Heart left ventricle (tissue), 16 donors: ENCODE results near the gene NUP42. TPM values are rescaled to one million over a fixed set of nuclear protein-coding genes. Genes with fewer than 3 reads are reported as not detected.
A peak's percentile ranks its signal among the peaks of the same experiment; 100 is the strongest.

ENCODE experiments used
- ATAC-seq, 4 donors: fragments of 200-7000 bp; cut with Tn5 transposase; one replicate each; pipeline ENCODE4 v1.9.1; 2020 to 2022; ENCODE audit warnings: moderate library complexity in 4 of 4, mild to moderate bottlenecking in 3 of 4, moderate number of reproducible peaks in 1 of 4
- DNase-seq, 5 donors: peaks; one replicate each; pipeline ENCODE4 v3.0.0-alpha.2; 2020
- H3K27ac ChIP-seq, 12 donors: fragments of 200-600 bp; sonication (generic) in 4 of 12; one replicate each; pipeline versions ENCODE4 v1.5.0 to v1.8.0; 2016 to 2022; ENCODE audit warnings: mild to moderate bottlenecking in 2 of 12
- H3K27me3 ChIP-seq, 9 donors: fragments of 200-600 bp; sonication (generic) in 2 of 9; one replicate each; pipeline versions ENCODE4 v1.5.1 to v1.8.0; 2016 to 2022; ENCODE audit warnings: mild to moderate bottlenecking in 3 of 9
- H3K36me3 ChIP-seq, 9 donors: fragments of 200-600 bp; sonication (generic) in 2 of 9; one replicate each; pipeline versions ENCODE4 v1.5.0 to v1.8.0; 2018 to 2022; ENCODE audit warnings: mild to moderate bottlenecking in 2 of 9
- H3K4me1 ChIP-seq, 12 donors: fragments of 200-600 bp; sonication (generic) in 4 of 12; one replicate each; pipeline versions ENCODE4 v1.5.0 to v1.8.0; 2016 to 2022; ENCODE audit warnings: mild to moderate bottlenecking in 3 of 12
- H3K4me3 ChIP-seq, 12 donors: fragments of 200-600 bp; sonication (generic) in 4 of 12; one replicate each; pipeline versions ENCODE4 v1.5.0 to v1.8.0; 2017 to 2022; ENCODE audit warnings: mild to moderate bottlenecking in 9 of 12, moderate library complexity in 4 of 12
- H3K9me3 ChIP-seq, 12 donors: fragments of 200-600 bp; sonication (generic) in 4 of 12; one replicate each; pipeline versions ENCODE4 v1.5.0 to v1.8.0; 2016 to 2022; ENCODE audit warnings: mild to moderate bottlenecking in 1 of 12
- CTCF ChIP-seq, 12 donors: fragments of 200-600 bp; sonication (generic) in 4 of 12; IDR thresholded peaks; one replicate each; pipeline versions ENCODE4 v1.5.0 to v1.8.0; 2018 to 2022; ENCODE audit warnings: antibody characterized with exemption in 12 of 12, mild to moderate bottlenecking in 5 of 12
- POLR2A ChIP-seq, 2 donors: fragments of 450-650 bp; IDR thresholded peaks; one replicate each; pipeline ENCODE4 v1.6.1; 2017; ENCODE audit warnings: antibody characterized with exemption in 2 of 2, mild to moderate bottlenecking in 2 of 2, moderate library complexity in 2 of 2
- WGBS, 4 donors: extraction: QIAGEN DNeasy Blood & Tissue Kit in 2 of 4; methylation state at CpG; one replicate each; pipeline versions ENCODE4 v1.1.5 to v1.1.7; 2013 to 2018; 5-methylcytosine and 5-hydroxymethylcytosine counted together
- intact Hi-C, 10 donors: fragments of 100-400 bp; cut with DNase I; formaldehyde crosslinking; loops; one replicate each; pipeline versions ENCODE4 v1.11.1 to v1.14.2; 2022
- polyA plus RNA-seq, 2 donors: library from polyadenylated mRNA; stranded (reverse); fragments of 200-250 nt; gene quantifications; one replicate each; pipeline ENCODE4 v1.2.3, GENCODE V29; 2013
- total RNA-seq, 9 donors: library from RNA; depleted of rRNA in 2 of 9; stranded (reverse); fragments of >200 nt in 2 of 9; fragmentation: NEBNext Ultra II Directional in 3 of 9; extraction: Animal tissue kit (Norgen Biotek cat#: 25700) in 3 of 9; gene quantifications; one replicate each; pipeline versions ENCODE4 v1.1.0 to v1.2.4, GENCODE V29; 2016 to 2023
- donor health status: ischemic (EF 13 %, LVEDD 7.1; RV severe dilation, severe dysfunction).
- donor health status: healthy with polysubstance abuse.
- donor health status: DM: no; HTN: yes; CAD: no.
- donor health status: DM: no; HTN: no; CAD: no.
- donor health status: ischemic (EF 25% LVEDD 6.9; RV normal size, moderate dysfunction).
- donor health status: ischemic (EF 25% LVEDD 5.7; RV mildly dilated, moderate dysfunction).
- donor health status: healthy.
- donor health status: DM: yes; HTN: yes; CAD: no.
- donor health status: ischemic (EF 35%, LVEDD 5.7; RV mildly dilated, moderate dysfunction).
- donor health status: nonischemic (EF 11% LVEDD 7.7; RV severe dilation, severe dysfunction).
- donor health status: DM: yes; HTN: yes; CAD: no.
- donor health status: PGD.
- donor health status: ischemic (EF 29% LVEDD 5.4; RV normal size, mild dysfunction).
- donor health status: nonischemic (EF 23%, LVEDD 6.1; RV moderate dilation, normal function).

NUP42 gene
- total and polyA plus RNA-seq, 11 donors = 12.7 to 26.1 (median 19.3) TPM

- ATAC-seq (peak in 1 of 4 donors; percentile 18), DNase-seq (no peak)
- H3K4me1 ChIP-seq = peaks cover 0 to 25% (median 4%) of the 10 kb centered on the region in 12 donors
- 46 to 59% (median 49%) methylated on average over 3 of the region's 3 CpGs for WGBS, 4 donors
- H3K27me3 ChIP-seq = peaks cover 0 to 4% (median 0%) of the 10 kb centered on the region in 9 donors
- intact Hi-C loops = loop anchor here in 4 of 10 donors (5.0 to 10.0 kb wide), 3 partner anchors 35 to 138 kb away; partner anchors contain the start of gene KLHL7 (in 3 of the 4)
- H3K4me3 ChIP-seq = no peak overlapping the region
- TF ChIP-seq POLR2A (IDR thresholded peaks at IDR 0.05) (no peak), CTCF (IDR thresholded peaks at IDR 0.05) (no peak)
- H3K9me3 ChIP-seq = no peaks in the 10 kb centered on the region
- no peaks in the 10 kb centered on the region for H3K36me3 ChIP-seq
- H3K27ac ChIP-seq = peak overlapping the region in 8 of 12 donors; percentile 15 to 75 (median 56)
Measured at GRCh38 chr7:23242321-23242720, 60.5 kb downstream of the NUP42 start.

GRCh38 chr7:23242935-23243334 lies 61.1 kb downstream of the NUP42 start:
- H3K27me3 ChIP-seq = peaks cover 0 to 4% (median 0%) of the 10 kb centered on the region in 9 donors
- intact Hi-C loops = loop anchor here in 4 of 10 donors (5.0 to 10.0 kb wide), 3 partner anchors 36 to 138 kb away; partner anchors contain the start of gene KLHL7 (in 3 of the 4)
- no peak for DNase-seq
- no peak for ATAC-seq
- 53 to 59% (median 57%) methylated on average over 4 of the region's 4 CpGs for WGBS, 4 donors
- peak overlapping the region in 11 of 12 donors; percentile 15 to 75 (median 49) for H3K27ac ChIP-seq
- peaks cover 0 to 25% (median 6%) of the 10 kb centered on the region in 12 donors for H3K4me1 ChIP-seq
- no peaks in the 10 kb centered on the region for H3K9me3 ChIP-seq
- H3K4me3 ChIP-seq = no peak overlapping the region
- TF ChIP-seq POLR2A (IDR thresholded peaks at IDR 0.05) = no peak
- no peak for TF ChIP-seq CTCF (IDR thresholded peaks at IDR 0.05)
- H3K36me3 ChIP-seq = no peaks in the 10 kb centered on the region

GRCh38 chr7:23246555-23246954 lies 64.7 kb downstream of the NUP42 start, which contains the start of gene GPNMB:
GPNMB (plus strand) TSS chr7:23246775; CDS start chr7:23246858, 83 bp downstream.
- intact Hi-C loops = loop anchor here in 9 of 10 donors (2.0 to 10.0 kb wide), 8 partner anchors 39 to 144 kb away; partner anchors contain the start of genes KLHL7 (in 3 of the 9) and NUP42 (in 2 of the 9)
- DNase-seq (peak in 4 of 5 donors; percentile 21 to 57 (median 28)), ATAC-seq (peak; percentile 52 to 66 (median 58))
- H3K27me3 ChIP-seq = peaks cover 0 to 4% (median 0%) of the 10 kb centered on the region in 9 donors
- 28 to 39% (median 34%) methylated on average over 7 of the region's 7 CpGs for WGBS, 4 donors
- H3K27ac ChIP-seq = peak within 1 kb of the TSS; percentile 16 to 90 (median 82)
- H3K9me3 ChIP-seq = peaks cover 0 to 8% (median 0%) of the 10 kb centered on the region in 12 donors
- peaks cover 0 to 10% (median 0%) of the 10 kb centered on the region in 9 donors for H3K36me3 ChIP-seq
- TF ChIP-seq POLR2A (IDR thresholded peaks at IDR 0.05) (no peak), CTCF (IDR thresholded peaks at IDR 0.05) (no peak)
- H3K4me3 ChIP-seq = peak within 1 kb of the TSS; percentile 11 to 72 (median 58)
- peaks cover 0 to 35% (median 16%) of the 10 kb centered on the region in 12 donors for H3K4me1 ChIP-seq

- H3K27ac ChIP-seq = peak overlapping the region; percentile 16 to 90 (median 82)
- intact Hi-C loops = loop anchor here in 9 of 10 donors (2.0 to 10.0 kb wide), 8 partner anchors 40 to 145 kb away; partner anchors contain the start of genes KLHL7 (in 3 of the 9) and NUP42 (in 2 of the 9)
- peaks cover 0 to 12% (median 0%) of the 10 kb centered on the region in 12 donors for H3K9me3 ChIP-seq
- no peak for DNase-seq
- peak; percentile 6 to 50 (median 49) for ATAC-seq
- H3K4me1 ChIP-seq = peaks cover 0 to 35% (median 16%) of the 10 kb centered on the region in 12 donors
- no peak for TF ChIP-seq CTCF (IDR thresholded peaks at IDR 0.05)
- no peak for TF ChIP-seq POLR2A (IDR thresholded peaks at IDR 0.05)
- peak overlapping the region; percentile 11 to 72 (median 58) for H3K4me3 ChIP-seq
- WGBS, 4 donors = 27 to 45% (median 30%) methylated on average over 4 to 6 of the region's 6 CpGs
- peaks cover 0 to 15% (median 0%) of the 10 kb centered on the region in 9 donors for H3K36me3 ChIP-seq
- H3K27me3 ChIP-seq = peaks cover 0 to 4% (median 0%) of the 10 kb centered on the region in 9 donors
Measured at GRCh38 chr7:23247046-23247602, 65.3 kb downstream of the NUP42 start.
